Heart right ventricle (tissue), 16 donors: ENCODE measurements around the gene RAD51B. TPM values are rescaled to one million over a fixed set of nuclear protein-coding genes. Genes with fewer than 3 reads are reported as not detected.
A peak's percentile ranks its signal among the peaks of the same experiment; 100 is the strongest.

Experiments
- ATAC-seq, 8 donors: fragments of 200-7000 bp; cut with Tn5 transposase; one replicate each; pipeline ENCODE4 v1.9.1; 2020; ENCODE audit warnings: mild to moderate bottlenecking in 8 of 8, moderate library complexity in 8 of 8, moderate number of reproducible peaks in 1 of 8
- DNase-seq, 2 donors: peaks; one replicate each; pipeline ENCODE4 v3.0.0-alpha.2; 2020
- H3K27ac ChIP-seq, 10 donors: fragments of 200-600 bp; sonication (generic) in 2 of 10; one replicate each; pipeline versions ENCODE4 v1.5.0 to v1.8.0; 2020 to 2022; ENCODE audit warnings: mild to moderate bottlenecking in 3 of 10
- H3K27me3 ChIP-seq, 7 donors: fragments of 200-600 bp; one replicate each; pipeline ENCODE4 v1.8.0; 2021 to 2022; ENCODE audit warnings: mild to moderate bottlenecking in 2 of 7
- H3K36me3 ChIP-seq, 9 donors: fragments of 200-600 bp; sonication (generic) in 1 of 9; one replicate each; pipeline versions ENCODE4 v1.5.0 to v1.8.0; 2020 to 2022; ENCODE audit warnings: mild to moderate bottlenecking in 2 of 9
- H3K4me1 ChIP-seq, 9 donors: fragments of 200-600 bp; sonication (generic) in 1 of 9; one replicate each; pipeline versions ENCODE4 v1.5.0 to v1.8.0; 2020 to 2022; ENCODE audit warnings: mild to moderate bottlenecking in 4 of 9
- H3K4me3 ChIP-seq, 10 donors: fragments of 200-600 bp; sonication (generic) in 2 of 10; one replicate each; pipeline versions ENCODE4 v1.5.0 to v1.8.0; 2020 to 2022; ENCODE audit warnings: mild to moderate bottlenecking in 7 of 10, moderate library complexity in 2 of 10
- H3K9me3 ChIP-seq, 11 donors: fragments of 200-600 bp in 10 of 11; sonication (generic) in 2 of 11; one replicate each; pipeline versions ENCODE4 v1.5.0 to v1.8.0; 2013 to 2022; ENCODE audit warnings: mild to moderate bottlenecking in 2 of 11, control low read depth in 1 of 11, moderate library complexity in 1 of 11
- WGBS, 2 donors: extraction: QIAGEN DNeasy Blood & Tissue Kit; methylation state at CpG; one replicate each; pipeline ENCODE4 v1.1.7; 2013; ENCODE audit warnings: inconsistent platforms in 1 of 2; 5-methylcytosine and 5-hydroxymethylcytosine counted together
- intact Hi-C, 10 donors: fragments of 100-400 bp; cut with DNase I; formaldehyde crosslinking; loops; one replicate each; pipeline versions ENCODE4 v1.11.1 to v1.14.2; 2022
- polyA plus RNA-seq, 2 donors: library from polyadenylated mRNA; stranded (reverse); fragments of 200-250 nt; gene quantifications; one replicate each; pipeline ENCODE4 v1.2.3, GENCODE V29; 2013
- total RNA-seq, 10 donors: library from RNA; stranded (reverse); fragmentation: NEBNext Ultra II Directional in 3 of 10; extraction: Animal tissue kit (Norgen Biotek cat#: 25700) in 3 of 10; gene quantifications; one replicate each; pipeline versions ENCODE4 v1.2.1 to v1.2.4, GENCODE V29; 2021 to 2023
- TF ChIP-seq, protein P1 (sequence below), 9 donors: fragments of 200-600 bp; sonication (generic) in 2 of 9; IDR thresholded peaks; one replicate each; pipeline versions ENCODE4 v1.5.0 to v1.8.0; 2021 to 2022; ENCODE audit warnings: antibody characterized with exemption in 9 of 9, mild to moderate bottlenecking in 5 of 9, moderate library complexity in 1 of 9
- donor health status: Arrhythmogenic right ventricular cardiomyopathy.
- donor health status: ischemic (EF 13 %, LVEDD 7.1; RV severe dilation, severe dysfunction).
- donor health status: healthy with polysubstance abuse.
- donor health status: DM: no; HTN: yes; CAD: no.
- donor health status: DM: no; HTN: no; CAD: no.
- donor health status: ischemic (EF 25% LVEDD 6.9; RV normal size, moderate dysfunction).
- donor health status: ischemic (EF 25% LVEDD 5.7; RV mildly dilated, moderate dysfunction).
- donor health status: healthy.
- donor health status: DM: yes; HTN: yes; CAD: no.
- donor health status: Ischemic cardiomyopathy.
- donor health status: ischemic (EF 35%, LVEDD 5.7; RV mildly dilated, moderate dysfunction).
- donor health status: nonischemic (EF 11% LVEDD 7.7; RV severe dilation, severe dysfunction).
- donor health status: DM: yes; HTN: yes; CAD: no.
- donor health status: PGD.
- donor health status: ischemic (EF 29% LVEDD 5.4; RV normal size, mild dysfunction).
- donor health status: nonischemic (EF 23%, LVEDD 6.1; RV moderate dilation, normal function).

Gene RAD51B
- total and polyA plus RNA-seq, 12 donors: 0.88 to 8.6 (median 3.5) TPM

DNA sequence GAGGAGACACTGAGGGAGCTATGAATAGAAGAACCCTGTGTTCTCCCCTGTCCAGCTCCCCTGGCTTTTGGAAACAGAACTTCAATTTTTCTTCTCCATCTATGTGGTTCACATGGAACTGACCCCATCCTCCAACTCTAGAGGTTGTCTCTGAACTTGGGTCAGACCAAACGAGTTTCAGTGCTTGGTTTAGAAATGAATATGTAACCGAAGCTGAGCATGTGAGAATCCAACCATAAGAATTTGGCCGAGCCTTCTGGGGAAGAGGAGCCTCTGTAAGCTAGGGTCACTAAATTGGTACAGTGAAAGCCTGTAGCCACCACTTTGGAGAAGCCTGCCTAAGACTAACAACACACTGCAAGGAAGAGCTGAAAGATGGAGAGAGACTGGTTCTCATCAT, 508.9 kb downstream of the RAD51B start:
- no peak for DNase-seq
- Histone ChIP-seq H3K9me3 (no peaks in the 10 kb centered on the region), H3K36me3 (no peaks in the 10 kb centered on the region), H3K27me3 (no peaks in the 10 kb centered on the region), H3K4me3 (no peak overlapping the region), H3K27ac (peak overlapping the region in 1 of 10 donors; percentile 62), H3K4me1 (peaks cover 0 to 36% (median 0%) of the 10 kb centered on the region in 9 donors)
- TF ChIP-seq, protein P1, sequence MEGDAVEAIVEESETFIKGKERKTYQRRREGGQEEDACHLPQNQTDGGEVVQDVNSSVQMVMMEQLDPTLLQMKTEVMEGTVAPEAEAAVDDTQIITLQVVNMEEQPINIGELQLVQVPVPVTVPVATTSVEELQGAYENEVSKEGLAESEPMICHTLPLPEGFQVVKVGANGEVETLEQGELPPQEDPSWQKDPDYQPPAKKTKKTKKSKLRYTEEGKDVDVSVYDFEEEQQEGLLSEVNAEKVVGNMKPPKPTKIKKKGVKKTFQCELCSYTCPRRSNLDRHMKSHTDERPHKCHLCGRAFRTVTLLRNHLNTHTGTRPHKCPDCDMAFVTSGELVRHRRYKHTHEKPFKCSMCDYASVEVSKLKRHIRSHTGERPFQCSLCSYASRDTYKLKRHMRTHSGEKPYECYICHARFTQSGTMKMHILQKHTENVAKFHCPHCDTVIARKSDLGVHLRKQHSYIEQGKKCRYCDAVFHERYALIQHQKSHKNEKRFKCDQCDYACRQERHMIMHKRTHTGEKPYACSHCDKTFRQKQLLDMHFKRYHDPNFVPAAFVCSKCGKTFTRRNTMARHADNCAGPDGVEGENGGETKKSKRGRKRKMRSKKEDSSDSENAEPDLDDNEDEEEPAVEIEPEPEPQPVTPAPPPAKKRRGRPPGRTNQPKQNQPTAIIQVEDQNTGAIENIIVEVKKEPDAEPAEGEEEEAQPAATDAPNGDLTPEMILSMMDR (IDR thresholded peaks at IDR 0.05): no peak
- no peak for ATAC-seq
- intact Hi-C loops: no loop called here
- 96 to 98% methylated on average over 3 of the region's 3 CpGs for WGBS, 2 donors

DNA sequence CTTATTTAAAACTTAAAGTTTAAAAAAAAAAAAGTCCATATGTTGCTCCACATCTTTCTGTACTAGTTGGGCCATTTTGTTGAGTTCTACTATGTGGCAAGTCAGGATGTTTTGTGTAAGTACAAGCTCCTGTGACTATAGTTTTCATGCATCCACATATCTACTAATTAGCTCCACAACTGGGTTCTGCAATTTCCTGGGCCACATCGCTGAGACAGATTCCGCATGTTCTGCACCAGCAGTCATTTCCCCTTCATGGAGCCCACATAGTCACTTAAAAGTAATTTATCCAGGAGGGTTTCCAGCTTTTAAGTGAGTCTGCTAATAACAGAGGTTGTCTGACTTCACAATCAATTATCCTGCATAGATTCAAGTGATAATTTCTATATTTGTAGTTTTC, 511.8 kb downstream of the RAD51B start:
- TF ChIP-seq, protein P1 (IDR thresholded peaks at IDR 0.05): no peak
- H3K36me3 ChIP-seq: no peaks in the 10 kb centered on the region
- WGBS, 2 donors: 69 to 76% methylated on average over 2 of the region's 2 CpGs
- no peaks in the 10 kb centered on the region for H3K9me3 ChIP-seq
- H3K27me3 ChIP-seq: no peaks in the 10 kb centered on the region
- ATAC-seq (no peak), DNase-seq (no peak)
- H3K27ac ChIP-seq: no peak overlapping the region
- no peak overlapping the region for H3K4me3 ChIP-seq
- peaks cover 0 to 33% (median 0%) of the 10 kb centered on the region in 9 donors for H3K4me1 ChIP-seq
- intact Hi-C loops: no loop called here

DNA sequence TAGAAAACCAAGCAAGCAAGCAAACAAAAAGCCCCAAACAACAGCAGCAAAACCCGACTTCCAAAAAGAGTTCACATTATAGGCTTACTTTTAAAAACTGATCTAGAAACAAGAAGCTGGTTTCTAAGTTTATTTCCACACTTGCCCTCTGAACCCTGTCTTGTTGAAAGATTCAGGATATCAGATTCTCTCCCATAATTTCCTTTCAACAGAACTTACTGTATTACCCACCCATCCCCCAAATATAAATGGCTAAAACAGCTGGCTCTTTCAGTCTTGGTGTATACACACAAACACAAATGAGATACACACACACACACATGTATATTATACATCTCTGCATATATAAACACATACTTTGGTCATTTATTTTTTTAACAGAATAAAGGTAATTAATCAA, 512.4 kb downstream of the RAD51B start:
- Histone ChIP-seq H3K4me3 (no peak overlapping the region), H3K36me3 (no peaks in the 10 kb centered on the region), H3K27ac (peak overlapping the region in 1 of 10 donors; percentile 28), H3K4me1 (peaks cover 0 to 32% (median 2%) of the 10 kb centered on the region in 9 donors), H3K27me3 (no peaks in the 10 kb centered on the region), H3K9me3 (no peaks in the 10 kb centered on the region)
- DNase-seq (no peak), ATAC-seq (peak in 1 of 8 donors; percentile 37)
- TF ChIP-seq, protein P1 (IDR thresholded peaks at IDR 0.05): no peak
- intact Hi-C loops: no loop called here
- WGBS, 2 donors: 71 to 77% methylated on average over 1 of the region's 1 CpG

DNA sequence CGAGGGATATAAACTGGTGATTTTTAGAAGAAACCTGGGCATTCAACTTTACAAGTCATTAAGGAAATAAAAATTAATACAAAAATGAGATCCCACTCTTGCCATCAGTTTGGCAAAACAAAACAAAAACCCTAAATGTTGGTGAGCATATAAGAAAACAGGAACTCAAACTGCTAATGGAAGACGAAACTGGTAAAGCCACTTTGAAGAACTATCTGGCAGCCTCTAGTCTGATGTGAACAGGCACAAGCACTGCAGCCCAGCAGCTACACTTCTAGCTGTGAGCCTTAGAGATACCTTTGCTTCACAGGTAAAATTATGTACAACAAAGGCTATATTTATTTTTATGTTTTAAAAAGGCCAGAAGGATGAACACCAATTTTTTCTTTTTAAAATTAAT, 513.7 kb downstream of the RAD51B start:
- no peak for ATAC-seq
- H3K4me1 ChIP-seq: peaks cover 0 to 32% (median 7%) of the 10 kb centered on the region in 9 donors
- WGBS, 2 donors: 93 to 94% methylated on average over 2 of the region's 2 CpGs

More for the DNA sequence above, 513.7 kb downstream of the RAD51B start:
- Histone ChIP-seq H3K27ac (peak overlapping the region in 1 of 10 donors; percentile 28), H3K4me3 (no peak overlapping the region), H3K9me3 (no peaks in the 10 kb centered on the region), H3K27me3 (no peaks in the 10 kb centered on the region), H3K36me3 (no peaks in the 10 kb centered on the region)
- no peak for DNase-seq
- intact Hi-C loops: no loop called here
- TF ChIP-seq, protein P1 (IDR thresholded peaks at IDR 0.05): no peak
